GM12878 (cell line): ENCODE data around the gene LTB. TPM values are rescaled to one million over a fixed set of nuclear protein-coding genes. Genes with fewer than 3 reads are reported as not detected.

Experiments used
- ATAC-seq: fragments of 200-7000 bp; cut with Tn5 transposase; 3 replicates; pipeline ENCODE4 v1.9.1; 2020; ENCODE audit warnings: mild to moderate bottlenecking, moderate library complexity
- BruUV-seq: library from RNA; stranded (reverse); fragments of 400-500 nt; replicated peaks from 2 replicates; lab custom pipeline; 2021; lab: Mats Ljungman, UMichigan
- CTCF ChIA-PET: fragments of 300-600 bp; sonication (Branson Sonifier 250); formaldehyde crosslinking; extraction: SDS; loops from one replicate; lab custom pipeline; 2021; ENCODE audit warnings: inconsistent platforms; lab: Yijun Ruan, JAX
- POLR2A ChIA-PET: fragments of 350-600 bp; formaldehyde crosslinking; extraction: SDS; loops from one replicate; lab custom pipeline; 2021; ENCODE audit warnings: inconsistent platforms; lab: Charles Lee
- RAD21 ChIA-PET: fragments of 300-600 bp; sonication (Branson Sonifier 250); formaldehyde crosslinking; loops from one replicate; lab custom pipeline; 2023; ENCODE audit warnings: antibody characterized with exemption; ENCODE audit not compliant: unreplicated experiment; lab: Charles Lee
- SMC1A ChIA-PET: fragments of 300-600 bp; sonication (Branson Sonifier 250); formaldehyde crosslinking; loops from one replicate; lab custom pipeline; 2023; ENCODE audit not compliant: unreplicated experiment, uncharacterized antibody; lab: Charles Lee
- DNase-seq: peaks from one replicate; pipeline ENCODE4 v3.0.0-alpha.2; 2011; ENCODE audit warnings: low read depth, low spot score
- FAIRE-seq: peaks from 3 replicates; lab custom pipeline; 2011; peaks lifted over from hg19 to GRCh38; lab: Jason Lieb, UNC
- H2AFZ ChIP-seq: 2 replicates; pipeline ENCODE4 v1.6.0; 2011; ENCODE audit warnings: low read depth, low read length, control low read depth; ENCODE audit not compliant: control insufficient read depth
- H3K27ac ChIP-seq: 2 replicates; pipeline ENCODE4 v1.5.1; 2011; ENCODE audit warnings: control low read depth; ENCODE audit not compliant: control insufficient read depth, insufficient read depth
- H3K27me3 ChIP-seq, 2 experiments: replicated peaks in 1 of 2; 2 replicates each; pipeline versions ENCODE4 v1.6.0 to v1.6.1; 2011; ENCODE audit warnings: low read length in 1 of 2; ENCODE audit not compliant: control insufficient read depth in 2 of 2, insufficient read depth in 2 of 2
- H3K36me3 ChIP-seq, 2 experiments: 2 replicates each; pipeline ENCODE4 v1.5.1; 2011; ENCODE audit warnings: low read length in 1 of 2; ENCODE audit not compliant: control insufficient read depth in 2 of 2, insufficient read depth in 2 of 2
- H3K4me1 ChIP-seq: 2 replicates; pipeline ENCODE4 v1.6.1; 2011; ENCODE audit warnings: mild to moderate bottlenecking, low read length, moderate library complexity, mixed read lengths; ENCODE audit not compliant: control insufficient read depth, insufficient read depth
- H3K4me2 ChIP-seq: 2 replicates; pipeline ENCODE4 v1.6.0; 2011; ENCODE audit warnings: control low read depth; ENCODE audit not compliant: control insufficient read depth, insufficient read depth
- H3K4me3 ChIP-seq: fragments of 200-600 bp; sonication (generic); 2 replicates; pipeline ENCODE4 v1.5.1; 2016
- H3K79me2 ChIP-seq: 2 replicates; pipeline ENCODE4 v1.6.0; 2011; ENCODE audit warnings: low read length; ENCODE audit not compliant: control insufficient read depth, insufficient read depth
- H3K9ac ChIP-seq: 2 replicates; pipeline ENCODE4 v1.8.0; 2011; ENCODE audit warnings: low read length, control low read depth, mixed read lengths; ENCODE audit not compliant: control insufficient read depth, insufficient read depth
- H3K9me3 ChIP-seq: replicated peaks from 3 replicates; pipeline ENCODE4 v1.5.1; 2011; ENCODE audit warnings: mild to moderate bottlenecking, low read length; ENCODE audit not compliant: control insufficient read depth, insufficient read depth
- H4K20me1 ChIP-seq: 2 replicates; pipeline ENCODE4 v1.6.0; 2011; ENCODE audit not compliant: control insufficient read depth, insufficient read depth
- BMI1 ChIP-seq: fragments of 450-650 bp; IDR thresholded peaks from 2 replicates; pipeline ENCODE4 v1.6.1; 2016; ENCODE audit warnings: mild to moderate bottlenecking, moderate library complexity, borderline replicate concordance
- BRCA1 ChIP-seq: IDR thresholded peaks from 2 replicates; pipeline ENCODE4 v1.6.1; 2011; ENCODE audit warnings: low read depth, low read length, improper control_type of control experiment
- CBFB ChIP-seq: IDR thresholded peaks from 2 replicates; pipeline ENCODE4 v1.6.1; 2016; ENCODE audit warnings: antibody characterized with exemption, low read depth
- CEBPB ChIP-seq, 2 experiments: fragments of 150-350 bp in 1 of 2; IDR thresholded peaks; 2 replicates each; pipeline ENCODE4 v1.6.1; 2012 to 2014; ENCODE audit warnings: low read depth in 2 of 2, low read length in 2 of 2, borderline replicate concordance in 1 of 2, inconsistent platforms in 1 of 2
- E2F8 ChIP-seq: fragments of 450-650 bp; IDR thresholded peaks from 2 replicates; pipeline ENCODE4 v1.6.1; 2018; ENCODE audit warnings: mild to moderate bottlenecking, low read depth, moderate library complexity; ENCODE audit not compliant: partially characterized antibody
- IRF4 ChIP-seq: IDR thresholded peaks from 2 replicates; pipeline ENCODE4 v1.6.1; 2011; ENCODE audit warnings: low read depth, low read length
- NR2F1 ChIP-seq: fragments of 450-650 bp; conservative IDR thresholded peaks from 2 replicates; pipeline ENCODE4 v1.6.1; 2017; ENCODE audit warnings: mild to moderate bottlenecking
- POLR2AphosphoS5 ChIP-seq: IDR thresholded peaks from 2 replicates; pipeline ENCODE4 v1.6.1; 2011; ENCODE audit warnings: mild to moderate bottlenecking, low read length, inconsistent platforms
- POU2F2 ChIP-seq: IDR thresholded peaks from 3 replicates; pipeline ENCODE4 v1.6.1; 2011; ENCODE audit warnings: low read depth, mild to moderate bottlenecking, low read length, borderline replicate concordance
- RELA ChIP-seq: fragments of 450-650 bp; IDR thresholded peaks from 2 replicates; pipeline ENCODE4 v1.8.0; 2014; ENCODE audit warnings: borderline replicate concordance; ENCODE audit not compliant: partially characterized antibody
- SMARCA5 ChIP-seq: fragments of 450-650 bp; IDR thresholded peaks from 2 replicates; pipeline ENCODE4 v1.6.1; 2017; ENCODE audit warnings: mild to moderate bottlenecking
- TAF1 ChIP-seq: IDR thresholded peaks from 2 replicates; pipeline ENCODE4 v1.6.1; 2011; ENCODE audit warnings: mild to moderate bottlenecking, low read depth, low read length, borderline replicate concordance
- ZBTB33 ChIP-seq: fragments of 450-650 bp; IDR thresholded peaks from 2 replicates; pipeline ENCODE4 v1.6.1; 2017; ENCODE audit warnings: mild to moderate bottlenecking
- ZZZ3 ChIP-seq: IDR thresholded peaks from 2 replicates; pipeline ENCODE4 v1.6.1; 2011; ENCODE audit warnings: low read depth; ENCODE audit not compliant: control insufficient read depth, insufficient read length
- WGBS: methylation state at CpG from one replicate; pipeline ENCODE4 v1.1.6; 2016; ENCODE audit warnings: low lambda C conversion rate; ENCODE audit not compliant: insufficient replicate concordance, insufficient coverage; ENCODE audit errors: missing lambda C conversion rate; 5-methylcytosine and 5-hydroxymethylcytosine counted together
- in situ Hi-C: fragments of 300-500 bp; cut with MboI; formaldehyde crosslinking; loops from 9 replicates; pipeline ENCODE4 v1.14.3; 2018; ENCODE audit warnings: mixed read lengths
- intact Hi-C: fragments of 100-400 bp; cut with micrococcal nuclease; formaldehyde crosslinking; loops from one replicate; pipeline ENCODE4 v1.14.2; 2022; ENCODE audit not compliant: unreplicated experiment
- polyA plus RNA-seq, 11 experiments: library from polyadenylated mRNA; depleted of rRNA in 4 of 11; unstranded in 6 of 11; stranded (reverse) in 5 of 11; fragments of >200 nt; fragmentation: Nextera tagmentation in 4 of 11; fragmentation: Illumina TruSeq in 1 of 11; extraction: Ambion mirVana in 4 of 11; extraction: Trizol in 1 of 11; gene quantifications; 1 replicate in 1 of 11; 2 replicates in 10 of 11; pipeline versions ENCODE4 v1.2.1 to v1.2.3, GENCODE V29; 2011 to 2016; ENCODE audit warnings: inconsistent platforms in 2 of 11, missing spikeins in 2 of 11, low read depth in 1 of 11
- total RNA-seq, 4 experiments: library from RNA; depleted of rRNA in 3 of 4; stranded (reverse); fragments of >200 nt in 3 of 4; fragmentation: Illumina TruSeq in 1 of 4; extraction: Trizol in 1 of 4; gene quantifications; 2 replicates each; pipeline versions ENCODE4 v1.2.1 to v1.2.3, GENCODE V29; 2013 to 2021
- TF ChIP-seq, protein P1 (sequence below): fragments of 450-650 bp; IDR thresholded peaks from 2 replicates; pipeline ENCODE4 v1.6.1; 2017; ENCODE audit warnings: borderline replicate concordance

The LTB gene
- total and polyA plus RNA-seq, 10 of the 15 experiments (the other 5 are each of a cell fraction or from before 2014, with no cell fraction given), result 0.71 to 74.3 (median 20.0) TPM

- peak overlapping the region; percentile 55 for H3K4me3 ChIP-seq
- H3K27ac ChIP-seq, result peak overlapping the region; percentile 99
- DNase-seq (peak; percentile 87), FAIRE-seq (peak; percentile 80), ATAC-seq (peak; percentile 67)
- BruUV-seq, result TSS peak; percentile 94
- H3K36me3 ChIP-seq, result peaks cover 0 to 8% of the 10 kb centered on the region in 2 experiments; a peak in 2 of 4 replicates
- intact Hi-C loops (loop anchor here (2.0 kb wide), 1 partner anchor 22 kb away; no protein-coding TSS in a partner anchor), in situ Hi-C loops (loop anchor here (25.0 kb wide), 2 partner anchors 1053 to 1403 kb away; partner anchors contain the start of genes BRD2 and HLA-DMA)
- H2AFZ ChIP-seq, result no peak overlapping the region
- H3K9ac ChIP-seq, result peak overlapping the region; percentile 84
- peaks cover 76% of the 10 kb centered on the region for H3K4me1 ChIP-seq
- H3K4me2 ChIP-seq, result peak overlapping the region; percentile 94
- H3K27me3 ChIP-seq, result no peaks in the 10 kb centered on the region
- peaks cover 16% of the 10 kb centered on the region for H3K79me2 ChIP-seq
- ChIA-PET RAD21 (interaction anchor here (0.6 to 15.9 kb wide), 5 partner anchors 10 to 37 kb away, joined by 4 to 620 read pairs (median 62); partner anchors contain the start of genes ATP6V1G2, DDX39B, LST1 and LTA), POLR2A (interaction anchor here (1.0 to 9.1 kb wide), 7 partner anchors 10 to 57 kb away, joined by 4 to 255 read pairs (median 8); partner anchors contain the start of genes DDX39B, LTB, NCR3 and TNF), CTCF (interaction anchor here (0.6 to 34.8 kb wide), 6 partner anchors 9 to 1286 kb away, joined by 3 to 2098 read pairs (median 12); partner anchors contain the start of genes LST1, LTA, LTB and MDC1), SMC1A (interaction anchor here (0.9 to 34.7 kb wide), 5 partner anchors 9 to 63 kb away, joined by 3 to 1989 read pairs (median 5); partner anchors contain the start of genes LST1, LTA, LTB and NCR3)
- under 1% methylated on average over 14 of the region's 14 CpGs for WGBS
- H3K9me3 ChIP-seq, result no peaks in the 10 kb centered on the region
- no peaks in the 10 kb centered on the region for H4K20me1 ChIP-seq
- TF ChIP-seq E2F8 (peak; percentile 60), ZBTB33 (0 out of 2 replicates have a peak, but pooled peaks have one; percentile 21), SMARCA5 (no peak; the same call in 1 of the 2 replicates), NR2F1 (peak; percentile 39; the same call in 1 of the 2 replicates), TAF1 (peak; percentile 46; the same call in 1 of the 2 replicates), RELA (peak; percentile 61), CBFB (peak; percentile 96), POU2F2 (peak; percentile 76), IRF4 (peak; percentile 71; the same call in 1 of the 2 replicates), BRCA1 (no peak), POLR2AphosphoS5 (peak; percentile 91), CEBPB (IDR thresholded peaks at IDR 0.05; ENCODE audit: borderline replicate concordance in 1 of 2, low read depth in 2 of 2, low read length in 2 of 2) (peak in 1 of 2 experiments; percentile 66; a peak in 1 of 4 replicates), BMI1 (peak; percentile 75; the same call in 1 of the 2 replicates), ZZZ3 (no peak)
- TF ChIP-seq, protein P1, sequence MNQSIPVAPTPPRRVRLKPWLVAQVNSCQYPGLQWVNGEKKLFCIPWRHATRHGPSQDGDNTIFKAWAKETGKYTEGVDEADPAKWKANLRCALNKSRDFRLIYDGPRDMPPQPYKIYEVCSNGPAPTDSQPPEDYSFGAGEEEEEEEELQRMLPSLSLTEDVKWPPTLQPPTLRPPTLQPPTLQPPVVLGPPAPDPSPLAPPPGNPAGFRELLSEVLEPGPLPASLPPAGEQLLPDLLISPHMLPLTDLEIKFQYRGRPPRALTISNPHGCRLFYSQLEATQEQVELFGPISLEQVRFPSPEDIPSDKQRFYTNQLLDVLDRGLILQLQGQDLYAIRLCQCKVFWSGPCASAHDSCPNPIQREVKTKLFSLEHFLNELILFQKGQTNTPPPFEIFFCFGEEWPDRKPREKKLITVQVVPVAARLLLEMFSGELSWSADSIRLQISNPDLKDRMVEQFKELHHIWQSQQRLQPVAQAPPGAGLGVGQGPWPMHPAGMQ, result no peak
Measured at GRCh38 chr6:31558631-31559500, 23.4 kb downstream of the LTB start.
